Nephron progenitor cell (in vitro differentiated cells): ENCODE data around the gene SETDB1.

ENCODE experiments used
- DNase-seq: peaks from one replicate; pipeline ENCODE4 v3.0.0; 2021
- H3K27ac Mint-ChIP-seq: 2 replicates; pipeline ENCODE4 v1.8.0; 2021; ENCODE audit warnings: mild to moderate bottlenecking, moderate library complexity, mixed read lengths
- H3K27me3 Mint-ChIP-seq: 2 replicates; pipeline ENCODE4 v1.8.0; 2021; ENCODE audit warnings: mild to moderate bottlenecking, low read depth, mixed read lengths; ENCODE audit not compliant: poor library complexity
- H3K36me3 Mint-ChIP-seq: 2 replicates; pipeline ENCODE4 v1.8.0; 2021; ENCODE audit warnings: low read depth, mixed read lengths
- H3K4me1 Mint-ChIP-seq: 2 replicates; pipeline ENCODE4 v1.8.0; 2021; ENCODE audit warnings: mixed read lengths
- H3K4me3 Mint-ChIP-seq: 2 replicates; pipeline ENCODE4 v1.8.0; 2021; ENCODE audit warnings: mild to moderate bottlenecking, moderate library complexity, mixed read lengths
- H3K9me3 Mint-ChIP-seq: 2 replicates; pipeline ENCODE4 v1.8.0; 2021; ENCODE audit warnings: mild to moderate bottlenecking, moderate library complexity, mixed read lengths
- TF ChIP-seq, protein P1 (sequence below): fragments of 200-600 bp; sonication (generic); IDR thresholded peaks from 2 replicates; pipeline ENCODE4 v1.5.0; 2021; ENCODE audit warnings: antibody characterized with exemption

SETDB1 gene

DNA sequence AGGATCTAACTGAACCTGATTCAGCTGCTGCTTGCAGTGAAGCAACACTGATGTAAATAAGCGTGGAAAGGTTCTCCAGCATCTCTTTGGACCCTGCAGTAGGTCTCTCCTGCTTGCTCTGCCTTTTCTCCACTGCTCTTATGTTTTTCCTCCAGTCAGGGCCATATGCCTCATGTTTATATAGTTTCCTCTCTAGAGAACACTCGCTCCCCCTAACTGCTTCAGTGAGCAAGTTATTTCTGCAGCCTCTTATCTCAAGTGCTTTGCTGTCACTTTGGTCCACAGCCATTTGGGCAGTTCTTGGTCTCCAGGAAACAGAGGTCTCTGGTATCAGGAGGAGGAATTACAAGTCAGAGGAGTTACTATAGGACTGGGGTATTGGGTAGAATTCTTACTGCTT, 87.4 kb downstream of the SETDB1 start:
- Mint-ChIP-seq H3K27ac (peak overlapping the region; percentile 91), H3K9me3 (no peaks in the 10 kb centered on the region), H3K4me1 (peaks cover 42% of the 10 kb centered on the region), H3K36me3 (peaks cover 8% of the 10 kb centered on the region), H3K4me3 (no peak overlapping the region), H3K27me3 (peaks cover 6% of the 10 kb centered on the region)
- TF ChIP-seq, protein P1, sequence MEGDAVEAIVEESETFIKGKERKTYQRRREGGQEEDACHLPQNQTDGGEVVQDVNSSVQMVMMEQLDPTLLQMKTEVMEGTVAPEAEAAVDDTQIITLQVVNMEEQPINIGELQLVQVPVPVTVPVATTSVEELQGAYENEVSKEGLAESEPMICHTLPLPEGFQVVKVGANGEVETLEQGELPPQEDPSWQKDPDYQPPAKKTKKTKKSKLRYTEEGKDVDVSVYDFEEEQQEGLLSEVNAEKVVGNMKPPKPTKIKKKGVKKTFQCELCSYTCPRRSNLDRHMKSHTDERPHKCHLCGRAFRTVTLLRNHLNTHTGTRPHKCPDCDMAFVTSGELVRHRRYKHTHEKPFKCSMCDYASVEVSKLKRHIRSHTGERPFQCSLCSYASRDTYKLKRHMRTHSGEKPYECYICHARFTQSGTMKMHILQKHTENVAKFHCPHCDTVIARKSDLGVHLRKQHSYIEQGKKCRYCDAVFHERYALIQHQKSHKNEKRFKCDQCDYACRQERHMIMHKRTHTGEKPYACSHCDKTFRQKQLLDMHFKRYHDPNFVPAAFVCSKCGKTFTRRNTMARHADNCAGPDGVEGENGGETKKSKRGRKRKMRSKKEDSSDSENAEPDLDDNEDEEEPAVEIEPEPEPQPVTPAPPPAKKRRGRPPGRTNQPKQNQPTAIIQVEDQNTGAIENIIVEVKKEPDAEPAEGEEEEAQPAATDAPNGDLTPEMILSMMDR = no peak
- no peak for DNase-seq
